Breast epithelium (tissue), 4 donors: ENCODE data around the gene ESPN. TPM values are rescaled to one million over a fixed set of nuclear protein-coding genes. Genes with fewer than 3 reads are reported as not detected.

ENCODE experiments used
- DNase-seq, 2 donors: peaks; one replicate each; pipeline ENCODE4 v3.0.0-alpha.2; 2019; ENCODE audit warnings: low spot score in 2 of 2
- H3K27ac ChIP-seq, 2 donors: fragments of 200-600 bp; sonication (generic) in 1 of 2; one replicate each; pipeline ENCODE4 v1.5.1; 2016 to 2019; ENCODE audit warnings: mild to moderate bottlenecking in 1 of 2
- H3K27me3 ChIP-seq, 2 donors: fragments of 200-600 bp; sonication (generic) in 1 of 2; one replicate each; pipeline versions ENCODE4 v1.5.1 to v1.6.0; 2017 to 2019; ENCODE audit warnings: control low read depth in 1 of 2, mild to moderate bottlenecking in 1 of 2
- H3K36me3 ChIP-seq: fragments of 200-600 bp; one replicate; pipeline ENCODE4 v1.5.1; 2019
- H3K4me1 ChIP-seq, 2 donors: fragments of 200-600 bp; sonication (generic); one replicate each; pipeline ENCODE4 v1.5.1; 2016 to 2019; ENCODE audit warnings: control low read depth in 1 of 2
- H3K4me3 ChIP-seq, 3 donors: fragments of 200-600 bp; sonication (generic); 1 replicate in 2 of 3; 2 replicates in 1 of 3; pipeline ENCODE4 v1.5.1; 2016 to 2019; ENCODE audit warnings: mild to moderate bottlenecking in 3 of 3, moderate library complexity in 2 of 3
- H3K9me3 ChIP-seq, 2 donors: fragments of 200-600 bp; sonication (generic) in 1 of 2; one replicate each; pipeline ENCODE4 v1.5.1; 2016 to 2019; ENCODE audit warnings: control low read depth in 1 of 2
- CTCF ChIP-seq, 3 donors: fragments of 450-650 bp; IDR thresholded peaks; one replicate each; pipeline ENCODE4 v1.5.1; 2016 to 2017; ENCODE audit warnings: antibody characterized with exemption in 3 of 3, mild to moderate bottlenecking in 3 of 3, moderate library complexity in 3 of 3
- POLR2A ChIP-seq: fragments of 450-650 bp; IDR thresholded peaks from one replicate; pipeline ENCODE4 v1.6.1; 2016; ENCODE audit warnings: antibody characterized with exemption, mild to moderate bottlenecking, moderate library complexity
- POLR2AphosphoS5 ChIP-seq, 3 donors: sonication (generic); formaldehyde crosslinking; IDR thresholded peaks; one replicate each; pipeline ENCODE4 v1.6.1; 2017; ENCODE audit warnings: antibody characterized with exemption in 3 of 3
- intact Hi-C: fragments of 100-400 bp; cut with DNase I; formaldehyde crosslinking; loops from one replicate; pipeline ENCODE4 v1.15.1; 2023; ENCODE audit warnings: low total_unique reads
- total RNA-seq, 3 donors: library from RNA; depleted of rRNA; stranded (reverse); fragments of >200 nt; gene quantifications; one replicate each; pipeline ENCODE4 v1.1.0, GENCODE V29; 2016

The ESPN gene
- total RNA-seq, 3 donors from 2014 or later: 10.8 to 11.1 TPM; not detected in 1

GRCh38 chr1:6462412-6463119 is 38.0 kb downstream of the ESPN start:
- Histone ChIP-seq H3K4me3 (no peak overlapping the region), H3K9me3 (no peaks in the 10 kb centered on the region), H3K36me3 (no peaks in the 10 kb centered on the region), H3K27ac (no peak overlapping the region), H3K4me1 (no peaks in the 10 kb centered on the region), H3K27me3 (no peaks in the 10 kb centered on the region)
- intact Hi-C loops: no loop called here
- TF ChIP-seq CTCF (IDR thresholded peaks at IDR 0.05) (no peak), POLR2AphosphoS5 (IDR thresholded peaks at IDR 0.05) (no peak), POLR2A (no peak)
- DNase-seq: no peak

GRCh38 chr1:6463120-6463412 is 38.5 kb downstream of the ESPN start:
- no peaks in the 10 kb centered on the region for H3K4me1 ChIP-seq
- no peak overlapping the region for H3K4me3 ChIP-seq
- no peaks in the 10 kb centered on the region for H3K27me3 ChIP-seq
- intact Hi-C loops: no loop called here
- no peaks in the 10 kb centered on the region for H3K36me3 ChIP-seq
- TF ChIP-seq POLR2AphosphoS5 (IDR thresholded peaks at IDR 0.05) (no peak), CTCF (IDR thresholded peaks at IDR 0.05) (no peak)
- no peaks in the 10 kb centered on the region for H3K9me3 ChIP-seq
- no peak for DNase-seq
- no peak overlapping the region for H3K27ac ChIP-seq

- TF ChIP-seq POLR2AphosphoS5 (IDR thresholded peaks at IDR 0.05) (no peak), POLR2A (no peak), CTCF (IDR thresholded peaks at IDR 0.05) (no peak)
- H3K4me3 ChIP-seq: no peak overlapping the region
- H3K36me3 ChIP-seq: no peaks in the 10 kb centered on the region
- no peak overlapping the region for H3K27ac ChIP-seq
- H3K9me3 ChIP-seq: no peaks in the 10 kb centered on the region
- no peaks in the 10 kb centered on the region for H3K27me3 ChIP-seq
- no peaks in the 10 kb centered on the region for H3K4me1 ChIP-seq
- peak in 1 of 2 donors; percentile 72 for DNase-seq
- intact Hi-C loops: no loop called here
These were observed 39.9 kb downstream of the ESPN start for GRCh38 chr1:6464514-6464836.

GRCh38 chr1:6464915-6465314 is 40.3 kb downstream of the ESPN start:
- H3K27me3 ChIP-seq: no peaks in the 10 kb centered on the region
- TF ChIP-seq POLR2AphosphoS5 (IDR thresholded peaks at IDR 0.05): no peak
- TF ChIP-seq CTCF (IDR thresholded peaks at IDR 0.05): no peak
- TF ChIP-seq POLR2A: no peak
- intact Hi-C loops: no loop called here
- H3K9me3 ChIP-seq: no peaks in the 10 kb centered on the region
- no peak overlapping the region for H3K27ac ChIP-seq
- no peaks in the 10 kb centered on the region for H3K4me1 ChIP-seq
- DNase-seq: no peak
- no peak overlapping the region for H3K4me3 ChIP-seq
- no peaks in the 10 kb centered on the region for H3K36me3 ChIP-seq

GRCh38 chr1:6465461-6466005 is 41.0 kb downstream of the ESPN start:
- no peak for DNase-seq
- no peak overlapping the region for H3K27ac ChIP-seq
- H3K36me3 ChIP-seq: no peaks in the 10 kb centered on the region
- TF ChIP-seq POLR2A: no peak
- no peak for TF ChIP-seq CTCF (IDR thresholded peaks at IDR 0.05)
- H3K27me3 ChIP-seq: no peaks in the 10 kb centered on the region
- H3K4me3 ChIP-seq: no peak overlapping the region
- intact Hi-C loops: no loop called here
- H3K4me1 ChIP-seq: no peaks in the 10 kb centered on the region
- H3K9me3 ChIP-seq: no peaks in the 10 kb centered on the region
